NCI-H1694 (cell line): Measurements from ENCODE around the gene THRA.

Source experiments
- DNase-seq: peaks from one replicate; lab custom pipeline; 2025; lab: John Stamatoyannopoulos, UW

Gene THRA

GRCh38 chr17:40062329-40063186 is at the start of gene THRA:
Gene THRA (plus strand): TSS chr17:40062965. CDS start chr17:40074489, 11,524 bp downstream.
- DNase-seq: no peak

- DNase-seq: no peak
Observed at GRCh38 chr17:40014375-40014980, 48.3 kb upstream of the THRA start.

GRCh38 chr17:40015005-40015997 is 47.5 kb upstream of the THRA start, which contains the start of gene CSF3:
Gene CSF3 (plus strand): TSS chr17:40015440. CDS start chr17:40015475, 35 bp downstream.
- DNase-seq: no peak

GRCh38 chr17:40015998-40016985 is 46.5 kb upstream of the THRA start:
- DNase-seq: no peak

- DNase-seq: no peak
Observed at GRCh38 chr17:40017422-40018080, 45.2 kb upstream of the THRA start.

- no peak for DNase-seq
Observed at GRCh38 chr17:40018211-40019121, 44.3 kb upstream of the THRA start.

GRCh38 chr17:40019140-40019991 is 43.4 kb upstream of the THRA start:
- no peak for DNase-seq

GRCh38 chr17:40020146-40020545 is 42.6 kb upstream of the THRA start:
- DNase-seq: no peak

- no peak for DNase-seq
Observed at GRCh38 chr17:40021451-40021971, 41.3 kb upstream of the THRA start.

- DNase-seq: no peak
Observed at GRCh38 chr17:40022497-40022896, 40.3 kb upstream of the THRA start.

- DNase-seq: no peak
Observed at GRCh38 chr17:40022961-40023541, 39.7 kb upstream of the THRA start.

GRCh38 chr17:40023590-40024292 is 39.0 kb upstream of the THRA start:
- DNase-seq: no peak

- DNase-seq: no peak
Observed at GRCh38 chr17:40024901-40025300, 37.9 kb upstream of the THRA start.

GRCh38 chr17:40025559-40025958 is 37.2 kb upstream of the THRA start:
- no peak for DNase-seq

GRCh38 chr17:40025991-40026815 is 36.6 kb upstream of the THRA start:
- peak; percentile 65 for DNase-seq
